Measurements from ENCODE around the gene HLA-F. TPM values are rescaled to one million over a fixed set of nuclear protein-coding genes. Genes with fewer than 3 reads are reported as not detected.

The HLA-F gene
- total RNA-seq, 4 donors from 2014 or later, result 14.2 to 146 (median 104) TPM

DNA sequence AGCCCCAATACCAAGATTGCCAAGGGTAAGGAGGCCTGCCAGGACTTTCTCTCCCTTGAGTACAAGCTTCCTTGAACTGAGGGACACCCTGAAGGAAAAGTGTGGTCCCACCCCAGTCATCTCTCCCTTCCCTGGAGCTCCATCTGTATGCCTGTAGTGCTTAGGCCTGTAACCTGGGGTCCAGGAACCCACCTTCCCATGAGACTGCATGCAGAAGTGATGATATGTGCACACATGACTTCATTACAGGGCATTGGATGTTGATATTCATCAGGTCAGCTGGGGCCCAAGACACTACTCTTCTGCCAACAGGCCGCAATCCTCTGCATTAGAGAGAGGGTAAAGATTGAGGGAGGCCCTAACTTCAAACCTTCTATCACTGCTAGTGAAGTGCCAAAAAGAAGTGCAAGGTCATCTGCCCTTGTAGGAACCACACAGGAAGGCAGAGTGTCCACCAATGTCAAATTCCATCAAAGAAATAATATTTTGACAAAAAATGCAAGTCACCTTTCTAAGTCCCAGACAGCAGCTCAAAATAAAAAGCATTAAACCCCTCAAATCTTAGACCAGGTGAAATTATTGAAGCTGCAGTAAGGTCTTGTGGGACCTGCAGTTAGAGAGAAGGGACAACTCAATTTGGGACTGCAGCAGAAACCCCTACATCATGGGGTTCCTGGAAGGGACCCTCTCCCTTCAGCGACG, 5.1 kb downstream of the HLA-F start:
- no peaks in the 10 kb centered on the region for H3K9me3 ChIP-seq
- H3K4me3 ChIP-seq, result no peak overlapping the region
- no peaks in the 10 kb centered on the region for H3K27me3 ChIP-seq
- no peaks in the 10 kb centered on the region for H3K36me3 ChIP-seq
- no peaks in the 10 kb centered on the region for H3K4me1 ChIP-seq
- TF ChIP-seq POLR2A (IDR thresholded peaks at IDR 0.05), result no peak
- H3K27ac ChIP-seq, result no peak overlapping the region
- intact Hi-C loops (cut with DNase I; ENCODE audit: low total_unique reads), result no loop called here
- no peak for DNase-seq

DNA sequence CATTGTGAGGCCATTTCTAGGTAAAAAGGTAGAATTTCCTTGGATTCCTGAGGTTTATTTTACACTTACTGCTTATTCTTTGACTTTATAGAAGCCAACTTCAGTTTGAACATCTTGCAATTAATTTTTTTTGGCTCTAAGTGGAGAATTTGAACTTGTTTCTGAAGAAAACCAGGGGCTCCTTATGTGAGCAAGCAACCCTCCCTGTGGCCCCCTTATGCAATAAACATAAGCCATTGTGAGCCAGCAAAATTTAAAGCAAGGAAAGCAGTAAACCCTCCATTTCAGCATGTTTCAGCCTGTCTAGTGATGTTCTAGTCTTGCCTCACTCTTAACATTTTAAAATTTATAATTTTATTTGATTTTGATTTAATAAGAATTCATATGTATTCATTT, 5.6 kb downstream of the HLA-F start:
- Histone ChIP-seq H3K4me3 (no peak overlapping the region), H3K36me3 (no peaks in the 10 kb centered on the region), H3K9me3 (no peaks in the 10 kb centered on the region), H3K4me1 (no peaks in the 10 kb centered on the region), H3K27me3 (no peaks in the 10 kb centered on the region), H3K27ac (no peak overlapping the region)
- no peak for DNase-seq
- intact Hi-C loops (cut with DNase I; ENCODE audit: low total_unique reads), result no loop called here
- TF ChIP-seq POLR2A (IDR thresholded peaks at IDR 0.05), result no peak
- TF ChIP-seq, protein P1, sequence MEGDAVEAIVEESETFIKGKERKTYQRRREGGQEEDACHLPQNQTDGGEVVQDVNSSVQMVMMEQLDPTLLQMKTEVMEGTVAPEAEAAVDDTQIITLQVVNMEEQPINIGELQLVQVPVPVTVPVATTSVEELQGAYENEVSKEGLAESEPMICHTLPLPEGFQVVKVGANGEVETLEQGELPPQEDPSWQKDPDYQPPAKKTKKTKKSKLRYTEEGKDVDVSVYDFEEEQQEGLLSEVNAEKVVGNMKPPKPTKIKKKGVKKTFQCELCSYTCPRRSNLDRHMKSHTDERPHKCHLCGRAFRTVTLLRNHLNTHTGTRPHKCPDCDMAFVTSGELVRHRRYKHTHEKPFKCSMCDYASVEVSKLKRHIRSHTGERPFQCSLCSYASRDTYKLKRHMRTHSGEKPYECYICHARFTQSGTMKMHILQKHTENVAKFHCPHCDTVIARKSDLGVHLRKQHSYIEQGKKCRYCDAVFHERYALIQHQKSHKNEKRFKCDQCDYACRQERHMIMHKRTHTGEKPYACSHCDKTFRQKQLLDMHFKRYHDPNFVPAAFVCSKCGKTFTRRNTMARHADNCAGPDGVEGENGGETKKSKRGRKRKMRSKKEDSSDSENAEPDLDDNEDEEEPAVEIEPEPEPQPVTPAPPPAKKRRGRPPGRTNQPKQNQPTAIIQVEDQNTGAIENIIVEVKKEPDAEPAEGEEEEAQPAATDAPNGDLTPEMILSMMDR (IDR thresholded peaks at IDR 0.05), result no peak

DNA sequence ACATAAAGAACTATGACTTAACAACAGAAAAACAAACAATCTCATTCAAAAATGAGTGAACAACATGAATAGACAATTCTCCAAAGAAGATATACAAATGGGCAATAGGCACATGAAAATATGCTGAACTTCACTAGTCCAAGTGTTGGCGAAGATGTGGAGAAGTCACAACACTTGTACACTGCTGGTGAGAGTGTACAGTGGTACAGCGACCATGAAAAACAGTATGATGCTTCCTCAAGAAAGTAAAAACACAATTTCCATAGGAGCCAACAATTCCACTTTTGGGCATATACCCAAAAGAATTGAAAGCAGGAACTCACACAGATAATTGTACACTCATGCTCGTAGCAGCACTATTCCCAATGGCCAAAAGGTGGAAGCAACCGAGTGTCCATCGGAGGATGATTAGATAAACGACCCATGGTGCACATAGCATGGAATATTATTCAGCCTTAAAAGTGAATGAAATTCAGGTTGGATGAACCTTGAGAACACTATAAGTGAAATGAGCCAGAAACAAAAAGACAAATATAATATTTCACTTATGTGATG, 6.6 kb downstream of the HLA-F start:
- no peak for DNase-seq
- Histone ChIP-seq H3K9me3 (no peaks in the 10 kb centered on the region), H3K27me3 (no peaks in the 10 kb centered on the region), H3K27ac (no peak overlapping the region), H3K4me3 (no peak overlapping the region), H3K4me1 (no peaks in the 10 kb centered on the region), H3K36me3 (no peaks in the 10 kb centered on the region)
- TF ChIP-seq, protein P1 (IDR thresholded peaks at IDR 0.05), result no peak
- TF ChIP-seq POLR2A (IDR thresholded peaks at IDR 0.05), result no peak
- intact Hi-C loops (cut with DNase I; ENCODE audit: low total_unique reads), result no loop called here

DNA sequence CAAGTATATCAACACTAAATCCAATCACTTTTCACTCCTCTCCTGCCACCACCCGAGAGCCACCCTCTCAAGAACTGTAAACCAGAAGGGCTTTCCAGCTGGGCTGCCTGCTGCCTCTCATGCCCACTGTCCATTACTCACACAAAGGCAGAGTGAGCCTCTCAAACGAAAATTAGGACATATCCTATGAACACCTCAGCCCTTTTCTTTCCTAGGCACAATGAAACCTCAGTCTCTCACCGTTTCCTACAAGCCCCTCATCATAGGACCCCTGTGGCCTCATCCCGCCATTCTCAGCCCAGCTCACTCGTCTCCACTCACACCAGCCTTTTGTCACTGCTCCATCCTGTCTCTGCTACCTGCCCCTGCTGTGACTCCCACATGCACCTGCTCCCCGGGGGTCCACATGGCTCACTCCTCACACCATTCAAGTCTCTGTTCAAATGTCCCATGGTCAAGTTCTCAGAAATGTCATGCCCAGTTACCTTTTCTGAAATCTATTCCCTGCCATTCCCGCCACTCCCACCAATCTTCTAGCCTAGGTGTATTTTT, 7.4 kb downstream of the HLA-F start:
- H3K4me3 ChIP-seq, result no peak overlapping the region
- H3K4me1 ChIP-seq, result no peaks in the 10 kb centered on the region
- H3K9me3 ChIP-seq, result no peaks in the 10 kb centered on the region
- intact Hi-C loops (cut with DNase I; ENCODE audit: low total_unique reads), result no loop called here
- TF ChIP-seq POLR2A (IDR thresholded peaks at IDR 0.05), result no peak
- TF ChIP-seq, protein P1 (IDR thresholded peaks at IDR 0.05), result no peak
- H3K27ac ChIP-seq, result no peak overlapping the region
- no peak for DNase-seq
- no peaks in the 10 kb centered on the region for H3K36me3 ChIP-seq
- no peaks in the 10 kb centered on the region for H3K27me3 ChIP-seq

DNA sequence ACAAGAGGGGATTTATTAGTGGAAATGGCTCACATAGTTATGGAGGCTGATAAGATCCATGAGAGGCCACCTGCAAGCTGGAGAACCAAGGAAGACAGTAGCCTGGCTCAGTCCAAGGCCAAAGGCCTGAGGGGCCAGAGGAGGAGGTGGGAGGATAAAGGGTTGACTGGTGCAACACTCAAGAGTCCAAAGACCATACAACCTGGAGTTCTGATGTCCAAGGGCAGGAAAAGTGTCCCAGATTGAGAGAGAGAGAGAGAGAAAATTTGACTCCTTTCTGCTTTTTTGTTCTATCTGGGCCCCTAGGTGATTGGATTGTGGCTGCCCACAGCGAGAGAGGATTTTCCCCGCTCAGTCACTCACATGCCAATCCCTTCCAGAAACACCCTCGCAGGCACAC, 8.0 kb downstream of the HLA-F start:
- TF ChIP-seq, protein P1 (IDR thresholded peaks at IDR 0.05), result no peak
- no peak for TF ChIP-seq POLR2A (IDR thresholded peaks at IDR 0.05)
- H3K4me3 ChIP-seq, result no peak overlapping the region
- H3K9me3 ChIP-seq, result no peaks in the 10 kb centered on the region
- H3K27me3 ChIP-seq, result no peaks in the 10 kb centered on the region
- no peaks in the 10 kb centered on the region for H3K36me3 ChIP-seq
- H3K27ac ChIP-seq, result no peak overlapping the region
- H3K4me1 ChIP-seq, result no peaks in the 10 kb centered on the region
- intact Hi-C loops (cut with DNase I; ENCODE audit: low total_unique reads), result no loop called here
- DNase-seq, result no peak

Data from uterus (tissue), 4 donors.